Measurements from ENCODE around the gene LRP2.

GRCh38 chr2:169345486-169346437 is 16.6 kb downstream of the LRP2 start:
- TF ChIP-seq POLR2A (IDR thresholded peaks at IDR 0.05; ENCODE audit: low read depth, low read length) (no peak), POU2F2 (IDR thresholded peaks at IDR 0.05; ENCODE audit: low read depth, low read length) (no peak), TAF1 (IDR thresholded peaks at IDR 0.05; ENCODE audit: low read depth, low read length) (no peak), POLR2AphosphoS5 (IDR thresholded peaks at IDR 0.05; ENCODE audit: low read depth, low read length) (no peak), PAX5 (IDR thresholded peaks at IDR 0.05; ENCODE audit: insufficient read depth, low read length, severe bottlenecking) (no peak), SPI1 (IDR thresholded peaks at IDR 0.05; ENCODE audit: low read depth, low read length) (no peak)
